Stomach (tissue), 9 donors: ENCODE data around the gene INPP4B. TPM values are rescaled to one million over a fixed set of nuclear protein-coding genes. Genes with fewer than 3 reads are reported as not detected.
A peak's percentile ranks its signal among the peaks of the same experiment; 100 is the strongest.

Experiments
- DNase-seq, 2 donors: peaks; one replicate each; pipeline versions ENCODE4 v3.0.0 to v3.0.0-alpha.2; 2013 to 2019
- H3K27ac ChIP-seq, 5 donors: fragments of 200-600 bp in 4 of 5; sonication (generic) in 4 of 5; one replicate each; pipeline ENCODE4 v1.5.1; 2013 to 2019; ENCODE audit warnings: mild to moderate bottlenecking in 1 of 5, moderate library complexity in 1 of 5
- H3K27me3 ChIP-seq, 3 donors: fragments of 200-600 bp; sonication (generic); one replicate each; pipeline ENCODE4 v1.5.1; 2017 to 2019; ENCODE audit warnings: mixed run types in 1 of 3
- H3K36me3 ChIP-seq, 4 donors: fragments of 200-600 bp; sonication (generic); 1 replicate in 3 of 4; 2 replicates in 1 of 4; pipeline ENCODE4 v1.5.1; 2016 to 2019
- H3K4me1 ChIP-seq, 4 donors: fragments of 200-600 bp; sonication (generic); one replicate each; pipeline ENCODE4 v1.5.1; 2016 to 2019
- H3K4me3 ChIP-seq, 4 donors: fragments of 200-600 bp; sonication (generic) in 3 of 4; one replicate each; pipeline ENCODE4 v1.5.1; 2016 to 2019; ENCODE audit warnings: mild to moderate bottlenecking in 1 of 4
- H3K9me3 ChIP-seq, 4 donors: fragments of 200-600 bp; sonication (generic); one replicate each; pipeline ENCODE4 v1.5.1; 2016 to 2019
- EP300 ChIP-seq: sonication (generic); formaldehyde crosslinking; IDR thresholded peaks from one replicate; pipeline ENCODE4 v1.6.1; 2017; ENCODE audit warnings: antibody characterized with exemption
- POLR2A ChIP-seq, 4 donors: fragments of 450-650 bp; IDR thresholded peaks; one replicate each; pipeline ENCODE4 v1.6.1; 2016; ENCODE audit warnings: antibody characterized with exemption in 4 of 4, control low read depth in 2 of 4, mild to moderate bottlenecking in 1 of 4, moderate library complexity in 1 of 4
- POLR2AphosphoS5 ChIP-seq, 3 donors: sonication (generic); formaldehyde crosslinking; IDR thresholded peaks; one replicate each; pipeline ENCODE4 v1.6.1; 2016; ENCODE audit warnings: antibody characterized with exemption in 3 of 3
- WGBS, 5 donors: extraction: QIAGEN DNeasy Blood & Tissue Kit in 3 of 5; methylation state at CpG; one replicate each; pipeline versions ENCODE4 v1.1.5 to v1.1.7; 2013 to 2018; 5-methylcytosine and 5-hydroxymethylcytosine counted together
- intact Hi-C: fragments of 100-400 bp; cut with DNase I; formaldehyde crosslinking; loops from one replicate; pipeline ENCODE4 v1.15.1; 2023; ENCODE audit warnings: low total_unique reads
- polyA plus RNA-seq, 3 donors: library from polyadenylated mRNA; stranded (reverse); fragments of 200-250 nt; gene quantifications; one replicate each; pipeline ENCODE4 v1.2.3, GENCODE V29; 2013
- total RNA-seq, 5 donors: library from RNA; depleted of rRNA; stranded (reverse); fragments of >200 nt; gene quantifications; one replicate each; pipeline versions ENCODE4 v1.1.0 to v1.2.3, GENCODE V29; 2014 to 2016
- TF ChIP-seq, protein P1 (sequence below), 7 experiments: fragments of 450-650 bp in 4 of 7; fragments of 200-600 bp in 3 of 7; sonication (generic) in 3 of 7; IDR thresholded peaks; one replicate each; pipeline ENCODE4 v1.5.1; 2016 to 2019; ENCODE audit warnings: antibody characterized with exemption in 7 of 7, control low read depth in 2 of 7, mild to moderate bottlenecking in 1 of 7
- donor health status: healthy with polysubstance abuse.
- donor health status: Bipolar disorder and iron deficiency.
- donor health status: healthy.

Gene INPP4B
- total and polyA plus RNA-seq, 8 donors, result 1.4 to 96.9 (median 11.7) TPM

GRCh38 chr4:142719854-142720541 is 126.1 kb downstream of the INPP4B start:
- no peak overlapping the region for H3K27ac ChIP-seq
- H3K27me3 ChIP-seq, result no peaks in the 10 kb centered on the region
- no peaks in the 10 kb centered on the region for H3K36me3 ChIP-seq
- WGBS, 5 donors, result 57 to 70% (median 64%) methylated on average over 5 of the region's 5 CpGs
- H3K9me3 ChIP-seq, result no peaks in the 10 kb centered on the region
- H3K4me3 ChIP-seq, result no peak overlapping the region
- intact Hi-C loops, result no loop called here
- H3K4me1 ChIP-seq, result peaks cover 0 to 2% (median 0%) of the 10 kb centered on the region in 4 donors
- TF ChIP-seq, protein P1, sequence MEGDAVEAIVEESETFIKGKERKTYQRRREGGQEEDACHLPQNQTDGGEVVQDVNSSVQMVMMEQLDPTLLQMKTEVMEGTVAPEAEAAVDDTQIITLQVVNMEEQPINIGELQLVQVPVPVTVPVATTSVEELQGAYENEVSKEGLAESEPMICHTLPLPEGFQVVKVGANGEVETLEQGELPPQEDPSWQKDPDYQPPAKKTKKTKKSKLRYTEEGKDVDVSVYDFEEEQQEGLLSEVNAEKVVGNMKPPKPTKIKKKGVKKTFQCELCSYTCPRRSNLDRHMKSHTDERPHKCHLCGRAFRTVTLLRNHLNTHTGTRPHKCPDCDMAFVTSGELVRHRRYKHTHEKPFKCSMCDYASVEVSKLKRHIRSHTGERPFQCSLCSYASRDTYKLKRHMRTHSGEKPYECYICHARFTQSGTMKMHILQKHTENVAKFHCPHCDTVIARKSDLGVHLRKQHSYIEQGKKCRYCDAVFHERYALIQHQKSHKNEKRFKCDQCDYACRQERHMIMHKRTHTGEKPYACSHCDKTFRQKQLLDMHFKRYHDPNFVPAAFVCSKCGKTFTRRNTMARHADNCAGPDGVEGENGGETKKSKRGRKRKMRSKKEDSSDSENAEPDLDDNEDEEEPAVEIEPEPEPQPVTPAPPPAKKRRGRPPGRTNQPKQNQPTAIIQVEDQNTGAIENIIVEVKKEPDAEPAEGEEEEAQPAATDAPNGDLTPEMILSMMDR (IDR thresholded peaks at IDR 0.05), result peak in 4 of 7 experiments; percentile 5 to 36 (median 28)
- no peak for TF ChIP-seq EP300
- DNase-seq, result peak in 1 of 2 donors; percentile 49

DNA sequence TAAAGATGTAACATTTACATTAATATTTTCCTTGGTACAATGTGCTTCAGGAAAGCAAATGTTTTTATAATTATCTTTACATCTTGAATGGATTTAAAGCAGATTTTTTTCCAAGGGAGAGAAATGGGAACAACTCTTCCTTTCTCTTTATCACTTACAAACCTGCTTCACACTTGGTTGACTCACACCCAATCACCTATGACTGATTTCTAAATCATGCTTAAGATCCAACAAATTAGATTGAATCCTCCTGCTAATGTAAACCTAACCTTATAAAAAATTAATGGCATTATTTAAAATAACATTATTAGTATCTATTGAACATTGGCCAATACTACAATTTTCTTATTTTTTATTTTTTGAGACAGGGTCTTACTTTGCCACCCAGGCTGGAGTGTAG is 127.1 kb downstream of the INPP4B start:
- H3K4me1 ChIP-seq, result peaks cover 0 to 5% (median 0%) of the 10 kb centered on the region in 4 donors
- H3K27me3 ChIP-seq, result no peaks in the 10 kb centered on the region
- H3K36me3 ChIP-seq, result no peaks in the 10 kb centered on the region
- no peak for DNase-seq
- H3K4me3 ChIP-seq, result no peak overlapping the region
- no peaks in the 10 kb centered on the region for H3K9me3 ChIP-seq
- H3K27ac ChIP-seq, result no peak overlapping the region
- intact Hi-C loops, result no loop called here
- no peak for TF ChIP-seq EP300
- no peak for TF ChIP-seq POLR2A (IDR thresholded peaks at IDR 0.05)
- TF ChIP-seq POLR2AphosphoS5 (IDR thresholded peaks at IDR 0.05), result no peak
- TF ChIP-seq, protein P1 (IDR thresholded peaks at IDR 0.05), result no peak

DNA sequence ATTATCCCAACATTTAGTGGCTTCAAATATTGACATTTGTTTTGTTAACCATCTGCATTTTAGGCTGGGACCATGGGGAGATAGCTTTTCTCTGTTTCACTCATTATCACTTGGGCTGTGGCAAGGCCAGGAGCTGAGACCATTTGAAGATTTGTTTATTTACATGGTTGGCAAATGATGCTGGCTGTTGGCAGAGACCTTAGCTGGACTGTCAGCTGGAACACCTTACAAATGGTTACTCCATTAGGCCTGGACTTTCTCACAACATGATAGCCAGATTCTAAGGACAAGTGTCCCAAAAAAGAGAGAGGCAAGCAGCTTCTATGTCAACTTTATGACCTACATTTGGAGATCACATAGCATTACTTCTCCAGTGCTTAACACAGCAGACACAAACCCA is 130.4 kb downstream of the INPP4B start:
- Histone ChIP-seq H3K36me3 (no peaks in the 10 kb centered on the region), H3K27ac (no peak overlapping the region), H3K4me3 (no peak overlapping the region), H3K27me3 (no peaks in the 10 kb centered on the region), H3K9me3 (no peaks in the 10 kb centered on the region), H3K4me1 (peaks cover 0 to 5% (median 0%) of the 10 kb centered on the region in 4 donors)
- intact Hi-C loops, result no loop called here
- DNase-seq, result no peak
- TF ChIP-seq POLR2A (IDR thresholded peaks at IDR 0.05) (no peak), POLR2AphosphoS5 (IDR thresholded peaks at IDR 0.05) (no peak), EP300 (no peak)
- TF ChIP-seq, protein P1 (IDR thresholded peaks at IDR 0.05), result no peak

GRCh38 chr4:142713282-142714030 is 132.6 kb downstream of the INPP4B start:
- no peaks in the 10 kb centered on the region for H3K27me3 ChIP-seq
- TF ChIP-seq, protein P1 (IDR thresholded peaks at IDR 0.05), result no peak
- TF ChIP-seq EP300 (no peak), POLR2A (IDR thresholded peaks at IDR 0.05) (no peak), POLR2AphosphoS5 (IDR thresholded peaks at IDR 0.05) (no peak)
- 87 to 97% (median 92%) methylated on average over 2 of the region's 2 CpGs for WGBS, 5 donors
- DNase-seq, result no peak
- intact Hi-C loops, result no loop called here
- H3K9me3 ChIP-seq, result no peaks in the 10 kb centered on the region
- H3K36me3 ChIP-seq, result no peaks in the 10 kb centered on the region
- H3K4me1 ChIP-seq, result peaks cover 0 to 5% (median 0%) of the 10 kb centered on the region in 4 donors
- no peak overlapping the region for H3K27ac ChIP-seq
- no peak overlapping the region for H3K4me3 ChIP-seq
